HepG2 (cell line): Measurements from ENCODE around the gene TRPT1. TPM values are rescaled to one million over a fixed set of nuclear protein-coding genes. Genes with fewer than 3 reads are reported as not detected.

Experiments
- ATAD3A ChIP-seq: sonication (generic); formaldehyde crosslinking; IDR thresholded peaks from 2 replicates; pipeline ENCODE4 v1.4.0; 2020; ENCODE audit warnings: missing genetic modification reagents
- GTF2F1 ChIP-seq: fragments of 150-350 bp; IDR thresholded peaks from 2 replicates; pipeline ENCODE4 v1.6.1; 2014; ENCODE audit warnings: low read length
- HHEX ChIP-seq: IDR thresholded peaks from 2 replicates; pipeline ENCODE4 v1.6.1; 2016; ENCODE audit warnings: control low read depth
- PAF1 ChIP-seq: IDR thresholded peaks from 2 replicates; pipeline ENCODE4 v1.6.1; 2016; ENCODE audit warnings: missing genetic modification reagents, missing compliant biosample characterization
- RBM39 ChIP-seq: fragments of 200-400 bp; formaldehyde crosslinking; IDR thresholded peaks from one replicate; pipeline ENCODE4 v1.6.1; 2018; ENCODE audit warnings: antibody characterized with exemption, mild to moderate bottlenecking, low read depth, low read length; ENCODE audit not compliant: poor library complexity, severe bottlenecking
- RFX3 ChIP-seq: IDR thresholded peaks from 2 replicates; pipeline ENCODE4 v1.6.1; 2016; ENCODE audit warnings: missing biosample characterization, missing genetic modification reagents
- SNAPC2 ChIP-seq: sonication (generic); formaldehyde crosslinking; IDR thresholded peaks from 2 replicates; pipeline ENCODE4 v1.8.1; 2022; ENCODE audit warnings: mild to moderate bottlenecking, missing genetic modification reagents
- ZFY ChIP-seq: sonication (generic); formaldehyde crosslinking; IDR thresholded peaks from 2 replicates; pipeline ENCODE4 v1.4.0; 2020; ENCODE audit warnings: missing genetic modification reagents
- ZKSCAN8 ChIP-seq: IDR thresholded peaks from 2 replicates; pipeline ENCODE4 v1.6.1; 2016; ENCODE audit warnings: borderline replicate concordance, missing genetic modification reagents, missing compliant biosample characterization
- ZNF790 ChIP-seq: sonication (generic); formaldehyde crosslinking; IDR thresholded peaks from 2 replicates; pipeline ENCODE4 v1.8.0; 2022; ENCODE audit warnings: missing genetic modification reagents, mild to moderate bottlenecking, borderline replicate concordance
- polyA plus RNA-seq, 8 experiments: library from polyadenylated mRNA; depleted of rRNA in 3 of 8; stranded (reverse) in 7 of 8; unstranded in 1 of 8; fragments of >200 nt; fragmentation: Illumina TruSeq in 4 of 8; extraction: Trizol in 4 of 8; gene quantifications; 2 replicates each; pipeline versions ENCODE4 v1.2.1 to v1.2.3, GENCODE V29; 2011 to 2016; ENCODE audit warnings: low read depth in 4 of 8, missing spikeins in 1 of 8, mixed read lengths in 1 of 8; ENCODE audit not compliant: insufficient read depth in 1 of 8
- total RNA-seq, 5 experiments: library from RNA; depleted of rRNA; stranded (reverse); fragments of >200 nt; fragmentation: Illumina TruSeq; extraction: Trizol; gene quantifications; 2 replicates each; pipeline ENCODE4 v1.2.3, GENCODE V29; 2016; ENCODE audit warnings: low read depth in 1 of 5
- TF ChIP-seq, protein P1 (sequence below): sonication (generic); formaldehyde crosslinking; conservative IDR thresholded peaks from 2 replicates; pipeline ENCODE4 v1.5.0; 2020; ENCODE audit warnings: missing genetic modification reagents
- TF ChIP-seq, protein P2 (sequence below): sonication (generic); formaldehyde crosslinking; IDR thresholded peaks from 2 replicates; pipeline ENCODE4 v1.4.0; 2020; ENCODE audit warnings: mild to moderate bottlenecking, low read depth, missing genetic modification reagents
- TF ChIP-seq, protein P3 (sequence below): sonication (generic); formaldehyde crosslinking; IDR thresholded peaks from 2 replicates; pipeline ENCODE4 v1.8.0; 2022; ENCODE audit warnings: mild to moderate bottlenecking, missing genetic modification reagents; ENCODE audit not compliant: insufficient replicate concordance
- TF ChIP-seq, protein P4 (sequence below): sonication (generic); formaldehyde crosslinking; IDR thresholded peaks from 2 replicates; pipeline ENCODE4 v1.9.0; 2021; ENCODE audit warnings: mild to moderate bottlenecking, missing genetic modification reagents
- TF ChIP-seq, protein P5 (sequence below): sonication (generic); formaldehyde crosslinking; IDR thresholded peaks from 2 replicates; pipeline ENCODE4 v1.4.0; 2020; ENCODE audit warnings: missing genetic modification reagents, borderline replicate concordance

TRPT1 gene
- total and polyA plus RNA-seq, 2 of the 13 experiments (the other 11 are each of a cell fraction or from before 2014, with no cell fraction given): 24.8 to 40.7 TPM

DNA sequence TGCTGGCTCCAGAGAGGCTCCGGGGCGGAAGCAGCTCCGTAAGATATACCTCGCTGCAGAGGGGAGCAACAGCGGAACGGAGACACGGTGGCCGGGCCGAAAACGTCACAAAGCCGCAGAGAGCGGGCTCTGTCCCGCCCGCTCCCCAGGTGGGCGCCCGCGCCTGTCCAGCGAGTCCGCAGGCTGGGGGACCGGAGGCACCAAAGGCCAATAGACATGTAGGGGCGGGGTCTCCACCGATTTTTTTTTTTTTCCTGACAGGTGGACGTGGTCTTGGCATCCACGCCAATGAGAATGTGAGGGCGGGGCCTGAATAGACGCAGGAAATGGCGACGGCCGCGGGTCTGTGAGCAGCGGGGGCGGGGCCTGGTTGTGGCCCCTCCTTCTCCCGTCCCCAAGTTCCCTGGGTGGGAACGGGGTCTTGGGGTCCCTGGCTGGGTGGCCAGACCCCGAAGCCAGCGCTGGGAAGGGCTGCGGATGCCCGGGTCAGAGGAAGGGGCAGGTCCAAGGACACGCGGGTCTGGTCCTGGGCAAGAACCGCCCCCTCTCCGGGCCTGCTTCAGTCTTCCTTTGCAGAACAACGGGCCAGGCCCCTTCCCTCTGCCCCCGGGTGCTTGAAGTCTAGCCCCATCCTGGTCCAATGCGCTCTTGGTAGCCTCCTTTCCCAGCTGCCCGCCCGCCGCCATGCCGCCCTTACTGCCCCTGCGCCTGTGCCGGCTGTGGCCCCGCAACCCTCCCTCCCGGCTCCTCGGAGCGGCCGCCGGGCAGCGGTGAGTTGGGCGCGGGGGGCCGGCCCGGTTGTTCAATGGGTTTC is 4.4 kb upstream of the TRPT1 start, which contains the start of gene DNAJC4 (continued):
- TF ChIP-seq, protein P1, sequence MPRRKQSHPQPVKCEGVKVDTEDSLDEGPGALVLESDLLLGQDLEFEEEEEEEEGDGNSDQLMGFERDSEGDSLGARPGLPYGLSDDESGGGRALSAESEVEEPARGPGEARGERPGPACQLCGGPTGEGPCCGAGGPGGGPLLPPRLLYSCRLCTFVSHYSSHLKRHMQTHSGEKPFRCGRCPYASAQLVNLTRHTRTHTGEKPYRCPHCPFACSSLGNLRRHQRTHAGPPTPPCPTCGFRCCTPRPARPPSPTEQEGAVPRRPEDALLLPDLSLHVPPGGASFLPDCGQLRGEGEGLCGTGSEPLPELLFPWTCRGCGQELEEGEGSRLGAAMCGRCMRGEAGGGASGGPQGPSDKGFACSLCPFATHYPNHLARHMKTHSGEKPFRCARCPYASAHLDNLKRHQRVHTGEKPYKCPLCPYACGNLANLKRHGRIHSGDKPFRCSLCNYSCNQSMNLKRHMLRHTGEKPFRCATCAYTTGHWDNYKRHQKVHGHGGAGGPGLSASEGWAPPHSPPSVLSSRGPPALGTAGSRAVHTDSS (CRISPR knock-in tag): no peak
- no peak for TF ChIP-seq ATAD3A
- TF ChIP-seq, protein P2, sequence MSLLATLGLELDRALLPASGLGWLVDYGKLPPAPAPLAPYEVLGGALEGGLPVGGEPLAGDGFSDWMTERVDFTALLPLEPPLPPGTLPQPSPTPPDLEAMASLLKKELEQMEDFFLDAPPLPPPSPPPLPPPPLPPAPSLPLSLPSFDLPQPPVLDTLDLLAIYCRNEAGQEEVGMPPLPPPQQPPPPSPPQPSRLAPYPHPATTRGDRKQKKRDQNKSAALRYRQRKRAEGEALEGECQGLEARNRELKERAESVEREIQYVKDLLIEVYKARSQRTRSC (CRISPR knock-in tag): no peak
- TF ChIP-seq, protein P3, sequence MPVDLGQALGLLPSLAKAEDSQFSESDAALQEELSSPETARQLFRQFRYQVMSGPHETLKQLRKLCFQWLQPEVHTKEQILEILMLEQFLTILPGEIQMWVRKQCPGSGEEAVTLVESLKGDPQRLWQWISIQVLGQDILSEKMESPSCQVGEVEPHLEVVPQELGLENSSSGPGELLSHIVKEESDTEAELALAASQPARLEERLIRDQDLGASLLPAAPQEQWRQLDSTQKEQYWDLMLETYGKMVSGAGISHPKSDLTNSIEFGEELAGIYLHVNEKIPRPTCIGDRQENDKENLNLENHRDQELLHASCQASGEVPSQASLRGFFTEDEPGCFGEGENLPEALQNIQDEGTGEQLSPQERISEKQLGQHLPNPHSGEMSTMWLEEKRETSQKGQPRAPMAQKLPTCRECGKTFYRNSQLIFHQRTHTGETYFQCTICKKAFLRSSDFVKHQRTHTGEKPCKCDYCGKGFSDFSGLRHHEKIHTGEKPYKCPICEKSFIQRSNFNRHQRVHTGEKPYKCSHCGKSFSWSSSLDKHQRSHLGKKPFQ (CRISPR knock-in tag): peak; percentile 74
- TF ChIP-seq RBM39: peak; percentile 85
- TF ChIP-seq ZNF790 (CRISPR knock-in tag): no peak
- no peak for TF ChIP-seq RFX3 (CRISPR knock-in tag)
- peak; percentile 66; the same call in 1 of the 2 replicates for TF ChIP-seq SNAPC2 (CRISPR knock-in tag)
- TF ChIP-seq HHEX (CRISPR knock-in tag): no peak
- TF ChIP-seq ZKSCAN8 (CRISPR knock-in tag): no peak
- TF ChIP-seq, protein P4, sequence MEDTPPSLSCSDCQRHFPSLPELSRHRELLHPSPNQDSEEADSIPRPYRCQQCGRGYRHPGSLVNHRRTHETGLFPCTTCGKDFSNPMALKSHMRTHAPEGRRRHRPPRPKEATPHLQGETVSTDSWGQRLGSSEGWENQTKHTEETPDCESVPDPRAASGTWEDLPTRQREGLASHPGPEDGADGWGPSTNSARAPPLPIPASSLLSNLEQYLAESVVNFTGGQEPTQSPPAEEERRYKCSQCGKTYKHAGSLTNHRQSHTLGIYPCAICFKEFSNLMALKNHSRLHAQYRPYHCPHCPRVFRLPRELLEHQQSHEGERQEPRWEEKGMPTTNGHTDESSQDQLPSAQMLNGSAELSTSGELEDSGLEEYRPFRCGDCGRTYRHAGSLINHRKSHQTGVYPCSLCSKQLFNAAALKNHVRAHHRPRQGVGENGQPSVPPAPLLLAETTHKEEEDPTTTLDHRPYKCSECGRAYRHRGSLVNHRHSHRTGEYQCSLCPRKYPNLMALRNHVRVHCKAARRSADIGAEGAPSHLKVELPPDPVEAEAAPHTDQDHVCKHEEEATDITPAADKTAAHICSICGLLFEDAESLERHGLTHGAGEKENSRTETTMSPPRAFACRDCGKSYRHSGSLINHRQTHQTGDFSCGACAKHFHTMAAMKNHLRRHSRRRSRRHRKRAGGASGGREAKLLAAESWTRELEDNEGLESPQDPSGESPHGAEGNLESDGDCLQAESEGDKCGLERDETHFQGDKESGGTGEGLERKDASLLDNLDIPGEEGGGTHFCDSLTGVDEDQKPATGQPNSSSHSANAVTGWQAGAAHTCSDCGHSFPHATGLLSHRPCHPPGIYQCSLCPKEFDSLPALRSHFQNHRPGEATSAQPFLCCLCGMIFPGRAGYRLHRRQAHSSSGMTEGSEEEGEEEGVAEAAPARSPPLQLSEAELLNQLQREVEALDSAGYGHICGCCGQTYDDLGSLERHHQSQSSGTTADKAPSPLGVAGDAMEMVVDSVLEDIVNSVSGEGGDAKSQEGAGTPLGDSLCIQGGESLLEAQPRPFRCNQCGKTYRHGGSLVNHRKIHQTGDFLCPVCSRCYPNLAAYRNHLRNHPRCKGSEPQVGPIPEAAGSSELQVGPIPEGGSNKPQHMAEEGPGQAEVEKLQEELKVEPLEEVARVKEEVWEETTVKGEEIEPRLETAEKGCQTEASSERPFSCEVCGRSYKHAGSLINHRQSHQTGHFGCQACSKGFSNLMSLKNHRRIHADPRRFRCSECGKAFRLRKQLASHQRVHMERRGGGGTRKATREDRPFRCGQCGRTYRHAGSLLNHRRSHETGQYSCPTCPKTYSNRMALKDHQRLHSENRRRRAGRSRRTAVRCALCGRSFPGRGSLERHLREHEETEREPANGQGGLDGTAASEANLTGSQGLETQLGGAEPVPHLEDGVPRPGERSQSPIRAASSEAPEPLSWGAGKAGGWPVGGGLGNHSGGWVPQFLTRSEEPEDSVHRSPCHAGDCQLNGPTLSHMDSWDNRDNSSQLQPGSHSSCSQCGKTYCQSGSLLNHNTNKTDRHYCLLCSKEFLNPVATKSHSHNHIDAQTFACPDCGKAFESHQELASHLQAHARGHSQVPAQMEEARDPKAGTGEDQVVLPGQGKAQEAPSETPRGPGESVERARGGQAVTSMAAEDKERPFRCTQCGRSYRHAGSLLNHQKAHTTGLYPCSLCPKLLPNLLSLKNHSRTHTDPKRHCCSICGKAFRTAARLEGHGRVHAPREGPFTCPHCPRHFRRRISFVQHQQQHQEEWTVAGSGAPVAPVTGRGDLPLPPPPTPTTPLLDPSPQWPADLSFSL (CRISPR knock-in tag): no peak; the same call in 1 of the 2 replicates
- TF ChIP-seq GTF2F1: no peak
- no peak for TF ChIP-seq PAF1 (CRISPR knock-in tag)
- peak; percentile 61; the same call in 1 of the 2 replicates for TF ChIP-seq ZFY
- TF ChIP-seq, protein P5, sequence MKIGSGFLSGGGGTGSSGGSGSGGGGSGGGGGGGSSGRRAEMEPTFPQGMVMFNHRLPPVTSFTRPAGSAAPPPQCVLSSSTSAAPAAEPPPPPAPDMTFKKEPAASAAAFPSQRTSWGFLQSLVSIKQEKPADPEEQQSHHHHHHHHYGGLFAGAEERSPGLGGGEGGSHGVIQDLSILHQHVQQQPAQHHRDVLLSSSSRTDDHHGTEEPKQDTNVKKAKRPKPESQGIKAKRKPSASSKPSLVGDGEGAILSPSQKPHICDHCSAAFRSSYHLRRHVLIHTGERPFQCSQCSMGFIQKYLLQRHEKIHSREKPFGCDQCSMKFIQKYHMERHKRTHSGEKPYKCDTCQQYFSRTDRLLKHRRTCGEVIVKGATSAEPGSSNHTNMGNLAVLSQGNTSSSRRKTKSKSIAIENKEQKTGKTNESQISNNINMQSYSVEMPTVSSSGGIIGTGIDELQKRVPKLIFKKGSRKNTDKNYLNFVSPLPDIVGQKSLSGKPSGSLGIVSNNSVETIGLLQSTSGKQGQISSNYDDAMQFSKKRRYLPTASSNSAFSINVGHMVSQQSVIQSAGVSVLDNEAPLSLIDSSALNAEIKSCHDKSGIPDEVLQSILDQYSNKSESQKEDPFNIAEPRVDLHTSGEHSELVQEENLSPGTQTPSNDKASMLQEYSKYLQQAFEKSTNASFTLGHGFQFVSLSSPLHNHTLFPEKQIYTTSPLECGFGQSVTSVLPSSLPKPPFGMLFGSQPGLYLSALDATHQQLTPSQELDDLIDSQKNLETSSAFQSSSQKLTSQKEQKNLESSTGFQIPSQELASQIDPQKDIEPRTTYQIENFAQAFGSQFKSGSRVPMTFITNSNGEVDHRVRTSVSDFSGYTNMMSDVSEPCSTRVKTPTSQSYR: no peak
